Liver (tissue), 9 donors: ENCODE measurements around the gene SIK2. TPM values are rescaled to one million over a fixed set of nuclear protein-coding genes. Genes with fewer than 3 reads are reported as not detected.

Source experiments
- DNase-seq: peaks from one replicate; pipeline ENCODE4 v3.0.0-alpha.2; 2017; ENCODE audit warnings: low spot score
- H3K27ac ChIP-seq, 2 donors: one replicate each; pipeline ENCODE4 v1.7.0; 2013; ENCODE audit warnings: inconsistent platforms in 2 of 2, low read length in 2 of 2, control low read depth in 1 of 2, low read depth in 1 of 2, mild to moderate bottlenecking in 1 of 2
- H3K27me3 ChIP-seq, 4 donors: one replicate each; pipeline versions ENCODE4 v1.6.1 to v1.7.0; 2013; ENCODE audit warnings: low read length in 3 of 4, inconsistent platforms in 1 of 4, mild to moderate bottlenecking in 1 of 4, moderate library complexity in 1 of 4; ENCODE audit not compliant: control insufficient read depth in 4 of 4, insufficient read depth in 4 of 4
- H3K36me3 ChIP-seq, 4 donors: one replicate each; pipeline versions ENCODE4 v1.6.1 to v1.7.0; 2013; ENCODE audit warnings: low read length in 3 of 4, mild to moderate bottlenecking in 3 of 4, low read depth in 1 of 4, moderate library complexity in 1 of 4; ENCODE audit not compliant: control insufficient read depth in 4 of 4, insufficient read depth in 3 of 4
- H3K4me1 ChIP-seq, 4 donors: one replicate each; pipeline versions ENCODE4 v1.6.1 to v1.7.0; 2013; ENCODE audit warnings: low read length in 3 of 4, mild to moderate bottlenecking in 3 of 4, moderate library complexity in 1 of 4; ENCODE audit not compliant: control insufficient read depth in 4 of 4, insufficient read depth in 4 of 4
- H3K4me3 ChIP-seq, 3 donors: one replicate each; pipeline versions ENCODE4 v1.6.1 to v1.7.0; 2013; ENCODE audit warnings: low read length in 3 of 3, control low read depth in 1 of 3, low read depth in 1 of 3, mild to moderate bottlenecking in 1 of 3
- H3K9ac ChIP-seq, 2 donors: one replicate each; pipeline ENCODE4 v1.7.0; 2013; ENCODE audit warnings: low read length in 2 of 2, mild to moderate bottlenecking in 2 of 2, moderate library complexity in 2 of 2, control low read depth in 1 of 2, low read depth in 1 of 2
- H3K9me3 ChIP-seq, 4 donors: one replicate each; pipeline versions ENCODE4 v1.6.1 to v1.7.0; 2013; ENCODE audit warnings: low read length in 3 of 4; ENCODE audit not compliant: control insufficient read depth in 4 of 4
- CTCF ChIP-seq: fragments of 150-350 bp; IDR thresholded peaks from 2 replicates; pipeline ENCODE4 v1.5.1; 2017; ENCODE audit warnings: improper control_type of control experiment, low read depth, low read length; ENCODE audit not compliant: missing input control
- EGR1 ChIP-seq, 2 donors: IDR thresholded peaks; 2 replicates each; pipeline ENCODE4 v1.6.1; 2016 to 2018; ENCODE audit warnings: antibody characterized with exemption in 2 of 2, low read depth in 2 of 2
- FOXA1 ChIP-seq: IDR thresholded peaks from 2 replicates; pipeline ENCODE4 v1.6.1; 2016; ENCODE audit warnings: antibody characterized with exemption
- FOXA2 ChIP-seq: IDR thresholded peaks from 2 replicates; pipeline ENCODE4 v1.6.1; 2016; ENCODE audit warnings: antibody characterized with exemption
- GABPA ChIP-seq, 2 donors: IDR thresholded peaks in 1 of 2; conservative IDR thresholded peaks in 1 of 2; 2 replicates each; pipeline ENCODE4 v1.6.1; 2016; ENCODE audit warnings: antibody characterized with exemption in 2 of 2, mild to moderate bottlenecking in 1 of 2, moderate library complexity in 1 of 2
- HNF4A ChIP-seq, 2 donors: conservative IDR thresholded peaks; 2 replicates each; pipeline ENCODE4 v1.6.1; 2016; ENCODE audit warnings: antibody characterized with exemption in 2 of 2, mild to moderate bottlenecking in 2 of 2
- HNF4G ChIP-seq: IDR thresholded peaks from 2 replicates; pipeline ENCODE4 v1.6.1; 2016; ENCODE audit warnings: antibody characterized with exemption
- JUND ChIP-seq, 2 donors: IDR thresholded peaks; 2 replicates each; pipeline ENCODE4 v1.6.1; 2016; ENCODE audit warnings: antibody characterized with exemption in 2 of 2
- NR2F2 ChIP-seq: IDR thresholded peaks from 2 replicates; pipeline ENCODE4 v1.6.1; 2016; ENCODE audit warnings: antibody characterized with exemption
- RAD21 ChIP-seq, 2 donors: IDR thresholded peaks; 2 replicates each; pipeline ENCODE4 v1.6.1; 2016; ENCODE audit warnings: antibody characterized with exemption in 2 of 2, mild to moderate bottlenecking in 2 of 2
- RXRA ChIP-seq, 2 donors: IDR thresholded peaks; 2 replicates each; pipeline ENCODE4 v1.6.1; 2017 to 2018; ENCODE audit warnings: antibody characterized with exemption in 2 of 2, mild to moderate bottlenecking in 1 of 2
- SP1 ChIP-seq: IDR thresholded peaks from 2 replicates; pipeline ENCODE4 v1.6.1; 2018; ENCODE audit warnings: antibody characterized with exemption, mild to moderate bottlenecking
- TAF1 ChIP-seq: conservative IDR thresholded peaks from 2 replicates; pipeline ENCODE4 v1.6.1; 2016; ENCODE audit warnings: antibody characterized with exemption, mild to moderate bottlenecking
- YY1 ChIP-seq: IDR thresholded peaks from 2 replicates; pipeline ENCODE4 v1.6.1; 2016; ENCODE audit warnings: antibody characterized with exemption, mild to moderate bottlenecking
- WGBS: extraction: QIAGEN DNeasy Blood & Tissue Kit; methylation state at CpG from one replicate; pipeline ENCODE4 v1.1.7; 2013; 5-methylcytosine and 5-hydroxymethylcytosine counted together
- polyA plus RNA-seq, 2 donors: library from polyadenylated mRNA; stranded (reverse) in 1 of 2; unstranded in 1 of 2; fragments of 200-250 nt in 1 of 2; fragments of >200 nt in 1 of 2; fragmentation: Nextera tagmentation in 1 of 2; extraction: Ambion mirVana in 1 of 2; gene quantifications; one replicate each; pipeline versions ENCODE4 v1.2.1 to v1.2.3, GENCODE V29; 2013 to 2015
- total RNA-seq, 2 donors: library from RNA; depleted of rRNA; stranded (reverse); fragments of >200 nt; gene quantifications; one replicate each; pipeline ENCODE4 v1.2.3, GENCODE V29; 2014
- TF ChIP-seq, protein P1 (sequence below): IDR thresholded peaks from 2 replicates; pipeline ENCODE4 v1.6.1; 2016; ENCODE audit warnings: antibody characterized with exemption
- TF ChIP-seq, protein P2 (sequence below): IDR thresholded peaks from 2 replicates; pipeline ENCODE4 v1.6.1; 2016; ENCODE audit warnings: antibody characterized with exemption, mild to moderate bottlenecking
- TF ChIP-seq, protein P3 (sequence below): IDR thresholded peaks from 2 replicates; pipeline ENCODE4 v1.6.1; 2016; ENCODE audit warnings: antibody characterized with exemption
- TF ChIP-seq, protein P4 (sequence below): IDR thresholded peaks from 2 replicates; pipeline ENCODE4 v1.6.1; 2016; ENCODE audit warnings: antibody characterized with exemption
- donor health status: healthy.
- donor health status: healthy.
- donor health status: healthy.
- donor health status: healthy.
- donor health status: healthy.

Gene SIK2
- total and polyA plus RNA-seq, 4 donors: 6.5 to 15.0 (median 9.3) TPM

- peak overlapping the region; percentile 32 to 62 (median 49) for H3K4me3 ChIP-seq
- no peaks in the 10 kb centered on the region for H3K36me3 ChIP-seq
- TF ChIP-seq, protein P1, sequence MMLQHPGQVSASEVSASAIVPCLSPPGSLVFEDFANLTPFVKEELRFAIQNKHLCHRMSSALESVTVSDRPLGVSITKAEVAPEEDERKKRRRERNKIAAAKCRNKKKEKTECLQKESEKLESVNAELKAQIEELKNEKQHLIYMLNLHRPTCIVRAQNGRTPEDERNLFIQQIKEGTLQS: no peak
- TF ChIP-seq HNF4G: peak; percentile 38
- peak; percentile 53 to 74 for TF ChIP-seq HNF4A (conservative IDR thresholded peaks at IDR 0.05)
- peak; percentile 29 to 57 for TF ChIP-seq RXRA (IDR thresholded peaks at IDR 0.05)
- peak; percentile 60 for TF ChIP-seq SP1
- peak overlapping the region; percentile 73 to 91 for H3K27ac ChIP-seq
- H3K27me3 ChIP-seq: no peaks in the 10 kb centered on the region
- peaks cover 6 to 66% (median 31%) of the 10 kb centered on the region in 4 donors for H3K4me1 ChIP-seq
- WGBS: 80% methylated on average over 6 of the region's 6 CpGs
- peak overlapping the region in 1 of 2 donors; percentile 90 for H3K9ac ChIP-seq
- no peak for DNase-seq
- H3K9me3 ChIP-seq: no peaks in the 10 kb centered on the region
These were observed 174.3 kb downstream of the SIK2 start for GRCh38 chr11:111776398-111777093.

GRCh38 chr11:111777094-111778046 is 175.1 kb downstream of the SIK2 start:
- TF ChIP-seq, protein P2, sequence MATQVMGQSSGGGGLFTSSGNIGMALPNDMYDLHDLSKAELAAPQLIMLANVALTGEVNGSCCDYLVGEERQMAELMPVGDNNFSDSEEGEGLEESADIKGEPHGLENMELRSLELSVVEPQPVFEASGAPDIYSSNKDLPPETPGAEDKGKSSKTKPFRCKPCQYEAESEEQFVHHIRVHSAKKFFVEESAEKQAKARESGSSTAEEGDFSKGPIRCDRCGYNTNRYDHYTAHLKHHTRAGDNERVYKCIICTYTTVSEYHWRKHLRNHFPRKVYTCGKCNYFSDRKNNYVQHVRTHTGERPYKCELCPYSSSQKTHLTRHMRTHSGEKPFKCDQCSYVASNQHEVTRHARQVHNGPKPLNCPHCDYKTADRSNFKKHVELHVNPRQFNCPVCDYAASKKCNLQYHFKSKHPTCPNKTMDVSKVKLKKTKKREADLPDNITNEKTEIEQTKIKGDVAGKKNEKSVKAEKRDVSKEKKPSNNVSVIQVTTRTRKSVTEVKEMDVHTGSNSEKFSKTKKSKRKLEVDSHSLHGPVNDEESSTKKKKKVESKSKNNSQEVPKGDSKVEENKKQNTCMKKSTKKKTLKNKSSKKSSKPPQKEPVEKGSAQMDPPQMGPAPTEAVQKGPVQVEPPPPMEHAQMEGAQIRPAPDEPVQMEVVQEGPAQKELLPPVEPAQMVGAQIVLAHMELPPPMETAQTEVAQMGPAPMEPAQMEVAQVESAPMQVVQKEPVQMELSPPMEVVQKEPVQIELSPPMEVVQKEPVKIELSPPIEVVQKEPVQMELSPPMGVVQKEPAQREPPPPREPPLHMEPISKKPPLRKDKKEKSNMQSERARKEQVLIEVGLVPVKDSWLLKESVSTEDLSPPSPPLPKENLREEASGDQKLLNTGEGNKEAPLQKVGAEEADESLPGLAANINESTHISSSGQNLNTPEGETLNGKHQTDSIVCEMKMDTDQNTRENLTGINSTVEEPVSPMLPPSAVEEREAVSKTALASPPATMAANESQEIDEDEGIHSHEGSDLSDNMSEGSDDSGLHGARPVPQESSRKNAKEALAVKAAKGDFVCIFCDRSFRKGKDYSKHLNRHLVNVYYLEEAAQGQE: peak; percentile 80
- TF ChIP-seq CTCF (peak; percentile 77), HNF4G (peak; percentile 69), GABPA (IDR thresholded peaks at IDR 0.05 in 1 of 2, conservative IDR thresholded peaks at IDR 0.05 in 1 of 2) (no peak), EGR1 (IDR thresholded peaks at IDR 0.05; ENCODE audit: low read depth in 2 of 2) (no peak), TAF1 (peak; percentile 94), FOXA1 (peak; percentile 31), RXRA (IDR thresholded peaks at IDR 0.05) (peak in 1 of 2 donors; percentile 49), YY1 (peak; percentile 47), HNF4A (conservative IDR thresholded peaks at IDR 0.05) (peak; percentile 80 to 86), SP1 (peak; percentile 78), RAD21 (IDR thresholded peaks at IDR 0.05) (peak; percentile 89 to 92), NR2F2 (no peak), JUND (IDR thresholded peaks at IDR 0.05) (peak in 1 of 2 donors; percentile 43), FOXA2 (no peak)
- TF ChIP-seq, protein P1: no peak
- TF ChIP-seq, protein P3, sequence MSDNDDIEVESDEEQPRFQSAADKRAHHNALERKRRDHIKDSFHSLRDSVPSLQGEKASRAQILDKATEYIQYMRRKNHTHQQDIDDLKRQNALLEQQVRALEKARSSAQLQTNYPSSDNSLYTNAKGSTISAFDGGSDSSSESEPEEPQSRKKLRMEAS: no peak
- TF ChIP-seq, protein P4, sequence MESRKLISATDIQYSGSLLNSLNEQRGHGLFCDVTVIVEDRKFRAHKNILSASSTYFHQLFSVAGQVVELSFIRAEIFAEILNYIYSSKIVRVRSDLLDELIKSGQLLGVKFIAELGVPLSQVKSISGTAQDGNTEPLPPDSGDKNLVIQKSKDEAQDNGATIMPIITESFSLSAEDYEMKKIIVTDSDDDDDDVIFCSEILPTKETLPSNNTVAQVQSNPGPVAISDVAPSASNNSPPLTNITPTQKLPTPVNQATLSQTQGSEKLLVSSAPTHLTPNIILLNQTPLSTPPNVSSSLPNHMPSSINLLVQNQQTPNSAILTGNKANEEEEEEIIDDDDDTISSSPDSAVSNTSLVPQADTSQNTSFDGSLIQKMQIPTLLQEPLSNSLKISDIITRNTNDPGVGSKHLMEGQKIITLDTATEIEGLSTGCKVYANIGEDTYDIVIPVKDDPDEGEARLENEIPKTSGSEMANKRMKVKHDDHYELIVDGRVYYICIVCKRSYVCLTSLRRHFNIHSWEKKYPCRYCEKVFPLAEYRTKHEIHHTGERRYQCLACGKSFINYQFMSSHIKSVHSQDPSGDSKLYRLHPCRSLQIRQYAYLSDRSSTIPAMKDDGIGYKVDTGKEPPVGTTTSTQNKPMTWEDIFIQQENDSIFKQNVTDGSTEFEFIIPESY: no peak
- H3K9ac ChIP-seq: peak overlapping the region; percentile 78 to 90
- DNase-seq: no peak
- peak overlapping the region; percentile 73 to 91 for H3K27ac ChIP-seq
- H3K4me1 ChIP-seq: peaks cover 6 to 61% (median 31%) of the 10 kb centered on the region in 4 donors
- H3K36me3 ChIP-seq: no peaks in the 10 kb centered on the region
- peak overlapping the region; percentile 32 to 62 (median 49) for H3K4me3 ChIP-seq
- no peaks in the 10 kb centered on the region for H3K9me3 ChIP-seq
- WGBS: 30% methylated on average over 4 of the region's 4 CpGs
- no peaks in the 10 kb centered on the region for H3K27me3 ChIP-seq
